ENCODE measurements around the gene BRCA2. TPM values are rescaled to one million over a fixed set of nuclear protein-coding genes. Genes with fewer than 3 reads are reported as not detected.

Gene BRCA2
- total and polyA plus RNA-seq, 2 experiments from 2014 or later, result 28.6 to 38.7 TPM

- TF ChIP-seq, protein P1, sequence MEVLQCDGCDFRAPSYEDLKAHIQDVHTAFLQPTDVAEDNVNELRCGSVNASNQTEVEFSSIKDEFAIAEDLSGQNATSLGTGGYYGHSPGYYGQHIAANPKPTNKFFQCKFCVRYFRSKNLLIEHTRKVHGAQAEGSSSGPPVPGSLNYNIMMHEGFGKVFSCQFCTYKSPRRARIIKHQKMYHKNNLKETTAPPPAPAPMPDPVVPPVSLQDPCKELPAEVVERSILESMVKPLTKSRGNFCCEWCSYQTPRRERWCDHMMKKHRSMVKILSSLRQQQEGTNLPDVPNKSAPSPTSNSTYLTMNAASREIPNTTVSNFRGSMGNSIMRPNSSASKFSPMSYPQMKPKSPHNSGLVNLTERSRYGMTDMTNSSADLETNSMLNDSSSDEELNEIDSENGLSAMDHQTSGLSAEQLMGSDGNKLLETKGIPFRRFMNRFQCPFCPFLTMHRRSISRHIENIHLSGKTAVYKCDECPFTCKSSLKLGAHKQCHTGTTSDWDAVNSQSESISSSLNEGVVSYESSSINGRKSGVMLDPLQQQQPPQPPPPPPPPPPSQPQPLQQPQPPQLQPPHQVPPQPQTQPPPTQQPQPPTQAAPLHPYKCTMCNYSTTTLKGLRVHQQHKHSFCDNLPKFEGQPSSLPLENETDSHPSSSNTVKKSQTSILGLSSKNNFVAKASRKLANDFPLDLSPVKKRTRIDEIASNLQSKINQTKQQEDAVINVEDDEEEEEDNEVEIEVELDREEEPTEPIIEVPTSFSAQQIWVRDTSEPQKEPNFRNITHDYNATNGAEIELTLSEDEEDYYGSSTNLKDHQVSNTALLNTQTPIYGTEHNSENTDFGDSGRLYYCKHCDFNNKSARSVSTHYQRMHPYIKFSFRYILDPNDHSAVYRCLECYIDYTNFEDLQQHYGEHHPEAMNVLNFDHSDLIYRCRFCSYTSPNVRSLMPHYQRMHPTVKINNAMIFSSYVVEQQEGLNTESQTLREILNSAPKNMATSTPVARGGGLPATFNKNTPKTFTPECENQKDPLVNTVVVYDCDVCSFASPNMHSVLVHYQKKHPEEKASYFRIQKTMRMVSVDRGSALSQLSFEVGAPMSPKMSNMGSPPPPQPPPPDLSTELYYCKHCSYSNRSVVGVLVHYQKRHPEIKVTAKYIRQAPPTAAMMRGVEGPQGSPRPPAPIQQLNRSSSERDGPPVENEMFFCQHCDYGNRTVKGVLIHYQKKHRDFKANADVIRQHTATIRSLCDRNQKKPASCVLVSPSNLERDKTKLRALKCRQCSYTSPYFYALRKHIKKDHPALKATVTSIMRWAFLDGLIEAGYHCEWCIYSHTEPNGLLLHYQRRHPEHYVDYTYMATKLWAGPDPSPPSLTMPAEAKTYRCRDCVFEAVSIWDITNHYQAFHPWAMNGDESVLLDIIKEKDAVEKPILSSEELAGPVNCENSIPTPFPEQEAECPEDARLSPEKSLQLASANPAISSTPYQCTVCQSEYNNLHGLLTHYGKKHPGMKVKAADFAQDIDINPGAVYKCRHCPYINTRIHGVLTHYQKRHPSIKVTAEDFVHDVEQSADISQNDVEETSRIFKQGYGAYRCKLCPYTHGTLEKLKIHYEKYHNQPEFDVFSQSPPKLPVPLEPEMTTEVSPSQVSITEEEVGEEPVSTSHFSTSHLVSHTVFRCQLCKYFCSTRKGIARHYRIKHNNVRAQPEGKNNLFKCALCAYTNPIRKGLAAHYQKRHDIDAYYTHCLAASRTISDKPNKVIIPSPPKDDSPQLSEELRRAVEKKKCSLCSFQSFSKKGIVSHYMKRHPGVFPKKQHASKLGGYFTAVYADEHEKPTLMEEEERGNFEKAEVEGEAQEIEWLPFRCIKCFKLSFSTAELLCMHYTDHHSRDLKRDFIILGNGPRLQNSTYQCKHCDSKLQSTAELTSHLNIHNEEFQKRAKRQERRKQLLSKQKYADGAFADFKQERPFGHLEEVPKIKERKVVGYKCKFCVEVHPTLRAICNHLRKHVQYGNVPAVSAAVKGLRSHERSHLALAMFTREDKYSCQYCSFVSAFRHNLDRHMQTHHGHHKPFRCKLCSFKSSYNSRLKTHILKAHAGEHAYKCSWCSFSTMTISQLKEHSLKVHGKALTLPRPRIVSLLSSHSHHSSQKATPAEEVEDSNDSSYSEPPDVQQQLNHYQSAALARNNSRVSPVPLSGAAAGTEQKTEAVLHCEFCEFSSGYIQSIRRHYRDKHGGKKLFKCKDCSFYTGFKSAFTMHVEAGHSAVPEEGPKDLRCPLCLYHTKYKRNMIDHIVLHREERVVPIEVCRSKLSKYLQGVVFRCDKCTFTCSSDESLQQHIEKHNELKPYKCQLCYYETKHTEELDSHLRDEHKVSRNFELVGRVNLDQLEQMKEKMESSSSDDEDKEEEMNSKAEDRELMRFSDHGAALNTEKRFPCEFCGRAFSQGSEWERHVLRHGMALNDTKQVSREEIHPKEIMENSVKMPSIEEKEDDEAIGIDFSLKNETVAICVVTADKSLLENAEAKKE (CRISPR knock-in tag; IDR thresholded peaks at IDR 0.05), result no peak
- no peak for TF ChIP-seq EZH2 (IDR thresholded peaks at IDR 0.05; ENCODE audit: low read depth, unreplicated experiment)
- TF ChIP-seq REST (IDR thresholded peaks at IDR 0.05; ENCODE audit: unreplicated experiment), result no peak
- TF ChIP-seq, protein P2, sequence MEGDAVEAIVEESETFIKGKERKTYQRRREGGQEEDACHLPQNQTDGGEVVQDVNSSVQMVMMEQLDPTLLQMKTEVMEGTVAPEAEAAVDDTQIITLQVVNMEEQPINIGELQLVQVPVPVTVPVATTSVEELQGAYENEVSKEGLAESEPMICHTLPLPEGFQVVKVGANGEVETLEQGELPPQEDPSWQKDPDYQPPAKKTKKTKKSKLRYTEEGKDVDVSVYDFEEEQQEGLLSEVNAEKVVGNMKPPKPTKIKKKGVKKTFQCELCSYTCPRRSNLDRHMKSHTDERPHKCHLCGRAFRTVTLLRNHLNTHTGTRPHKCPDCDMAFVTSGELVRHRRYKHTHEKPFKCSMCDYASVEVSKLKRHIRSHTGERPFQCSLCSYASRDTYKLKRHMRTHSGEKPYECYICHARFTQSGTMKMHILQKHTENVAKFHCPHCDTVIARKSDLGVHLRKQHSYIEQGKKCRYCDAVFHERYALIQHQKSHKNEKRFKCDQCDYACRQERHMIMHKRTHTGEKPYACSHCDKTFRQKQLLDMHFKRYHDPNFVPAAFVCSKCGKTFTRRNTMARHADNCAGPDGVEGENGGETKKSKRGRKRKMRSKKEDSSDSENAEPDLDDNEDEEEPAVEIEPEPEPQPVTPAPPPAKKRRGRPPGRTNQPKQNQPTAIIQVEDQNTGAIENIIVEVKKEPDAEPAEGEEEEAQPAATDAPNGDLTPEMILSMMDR (conservative IDR thresholded peaks at IDR 0.05; ENCODE audit: low read depth in 2 of 2), result no peak
Observed at GRCh38 chr13:32448972-32449371, 133.7 kb downstream of the BRCA2 start (continued).

Small RNA genes within 50 kb of the gene (small RNA-seq; reads per million reads assigned to genes)
- not detected for gene RF00190 (ENCODE audit: low replicate concordance)

Other genes with a start within 250 kb of the BRCA2 start
- gene ZAR1L, start 145 bp upstream of the BRCA2 start, total RNA-seq (2014; rRNA removed; shearing (Covaris generic)), result 0.23 and 0.56 TPM in 2 replicates
- 0.31 and 0.37 TPM in 2 replicates for gene ZAR1L, start 145 bp upstream of the BRCA2 start, polyA plus RNA-seq (2016; fragmentation: Nextera tagmentation; extraction: Ambion mirVana)
- gene N4BP2L1, start 112.6 kb downstream of the BRCA2 start, total RNA-seq (2014; rRNA removed; shearing (Covaris generic)), result 3.0 and 4.1 TPM in 2 replicates
- gene N4BP2L1, start 112.6 kb downstream of the BRCA2 start, polyA plus RNA-seq (2016; fragmentation: Nextera tagmentation; extraction: Ambion mirVana), result 1.8 and 3.3 TPM in 2 replicates
- gene N4BP2L2, start 223.3 kb downstream of the BRCA2 start, total RNA-seq (2014; rRNA removed; shearing (Covaris generic)), result 63.1 and 82.5 TPM in 2 replicates
- gene N4BP2L2, start 223.3 kb downstream of the BRCA2 start, polyA plus RNA-seq (2016; fragmentation: Nextera tagmentation; extraction: Ambion mirVana), result 149 and 160 TPM in 2 replicates